K562 (cell line): ENCODE measurements around the gene C17orf50. TPM values are rescaled to one million over a fixed set of nuclear protein-coding genes. Genes with fewer than 3 reads are reported as not detected.

Experiments
- CREB1 ChIP-seq, 2 experiments: sonication (generic) in 1 of 2; formaldehyde crosslinking in 1 of 2; IDR thresholded peaks; 2 replicates each; pipeline versions ENCODE4 v1.6.1 to v1.8.0; 2012 to 2022; ENCODE audit warnings: inconsistent platforms in 1 of 2, mild to moderate bottlenecking in 1 of 2, missing genetic modification reagents in 1 of 2, moderate library complexity in 1 of 2
- E2F8 ChIP-seq: fragments of 450-650 bp; IDR thresholded peaks from 2 replicates; pipeline ENCODE4 v1.7.1; 2018; ENCODE audit warnings: mild to moderate bottlenecking, low read depth; ENCODE audit not compliant: partially characterized antibody
- RFX1 ChIP-seq: fragments of 450-650 bp; IDR thresholded peaks from 2 replicates; pipeline ENCODE4 v1.6.1; 2016; ENCODE audit warnings: mild to moderate bottlenecking, moderate library complexity
- SMARCC2 ChIP-seq: fragments of 450-650 bp; IDR thresholded peaks from 2 replicates; pipeline ENCODE4 v1.6.1; 2017; ENCODE audit warnings: antibody characterized with exemption, moderate library complexity, mild to moderate bottlenecking, low read depth
- polyA plus RNA-seq, 8 experiments: library from polyadenylated mRNA; depleted of rRNA in 4 of 8; stranded (reverse) in 5 of 8; unstranded in 3 of 8; fragments of >200 nt; fragmentation: Nextera tagmentation in 2 of 8; fragmentation: Illumina TruSeq in 1 of 8; extraction: Ambion mirVana in 2 of 8; extraction: Trizol in 1 of 8; gene quantifications; 2 replicates each; pipeline versions ENCODE4 v1.2.1 to v1.2.3, GENCODE V29; 2011 to 2014; ENCODE audit warnings: inconsistent platforms in 1 of 8, missing spikeins in 1 of 8
- total RNA-seq, 7 experiments: library from RNA; depleted of rRNA in 6 of 7; stranded (reverse); fragments of >200 nt in 6 of 7; fragmentation: Illumina TruSeq in 2 of 7; extraction: Trizol in 2 of 7; gene quantifications; 2 replicates each; pipeline versions ENCODE4 v1.2.1 to v1.2.3, GENCODE V29; 2011 to 2021; ENCODE audit warnings: low replicate concordance in 1 of 7
- TF ChIP-seq, protein P1 (sequence below): fragments of 250-450 bp; sonication (Bioruptor Pico); IDR thresholded peaks from 2 replicates; pipeline ENCODE4 v1.5.0; 2021; ENCODE audit warnings: mild to moderate bottlenecking, borderline replicate concordance

The C17orf50 gene
- total and polyA plus RNA-seq, 9 of the 15 experiments (the other 6 are each of a cell fraction or from before 2014, with no cell fraction given) = not detected

DNA sequence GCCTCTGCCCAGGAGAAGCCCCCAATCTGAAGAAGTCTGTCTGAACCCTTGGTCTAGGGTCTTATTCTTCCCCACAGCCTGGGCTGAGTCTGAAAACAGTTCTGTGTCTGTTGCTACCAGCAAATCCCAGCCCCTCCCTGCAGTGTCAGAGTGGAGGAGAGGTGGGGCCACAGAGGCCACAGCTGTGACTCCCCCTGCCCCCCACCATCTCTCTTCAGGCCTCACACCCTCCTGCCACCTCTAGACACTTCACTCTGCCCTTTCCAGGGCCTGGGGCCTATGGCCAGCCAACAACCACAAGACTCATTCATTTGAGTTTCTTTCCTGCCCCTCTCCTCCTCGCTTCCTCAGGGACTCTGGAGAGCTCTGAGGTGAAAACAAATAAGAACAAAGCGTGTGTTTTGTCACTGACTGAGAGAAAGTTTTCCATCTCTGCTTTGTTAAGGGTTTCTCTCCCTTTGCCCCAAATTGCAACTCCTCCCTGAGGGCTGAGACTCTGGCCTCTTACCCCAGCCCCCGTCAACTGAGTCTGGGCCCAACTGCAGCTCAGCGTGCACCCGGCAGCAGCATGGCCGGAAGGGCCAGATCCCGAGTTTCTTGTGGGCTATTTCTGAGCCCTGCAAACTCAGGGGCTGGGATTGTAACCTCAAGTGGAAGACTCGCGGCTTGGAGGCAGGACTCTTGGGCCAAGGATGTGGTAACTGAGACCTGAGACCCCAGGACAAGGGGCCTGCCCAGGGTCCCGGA is 13.2 kb downstream of the C17orf50 start (continued):
- TF ChIP-seq, protein P1, sequence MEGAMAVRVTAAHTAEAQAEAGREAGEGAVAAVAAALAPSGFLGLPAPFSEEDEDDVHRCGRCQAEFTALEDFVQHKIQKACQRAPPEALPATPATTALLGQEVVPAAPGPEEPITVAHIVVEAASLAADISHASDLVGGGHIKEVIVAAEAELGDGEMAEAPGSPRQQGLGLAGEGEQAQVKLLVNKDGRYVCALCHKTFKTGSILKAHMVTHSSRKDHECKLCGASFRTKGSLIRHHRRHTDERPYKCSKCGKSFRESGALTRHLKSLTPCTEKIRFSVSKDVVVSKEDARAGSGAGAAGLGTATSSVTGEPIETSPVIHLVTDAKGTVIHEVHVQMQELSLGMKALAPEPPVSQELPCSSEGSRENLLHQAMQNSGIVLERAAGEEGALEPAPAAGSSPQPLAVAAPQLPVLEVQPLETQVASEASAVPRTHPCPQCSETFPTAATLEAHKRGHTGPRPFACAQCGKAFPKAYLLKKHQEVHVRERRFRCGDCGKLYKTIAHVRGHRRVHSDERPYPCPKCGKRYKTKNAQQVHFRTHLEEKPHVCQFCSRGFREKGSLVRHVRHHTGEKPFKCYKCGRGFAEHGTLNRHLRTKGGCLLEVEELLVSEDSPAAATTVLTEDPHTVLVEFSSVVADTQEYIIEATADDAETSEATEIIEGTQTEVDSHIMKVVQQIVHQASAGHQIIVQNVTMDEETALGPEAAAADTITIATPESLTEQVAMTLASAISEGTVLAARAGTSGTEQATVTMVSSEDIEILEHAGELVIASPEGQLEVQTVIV = no peak
- TF ChIP-seq CREB1 (IDR thresholded peaks at IDR 0.05) (no peak), CREB1 (CRISPR knock-in tag; IDR thresholded peaks at IDR 0.05) (no peak), RFX1 (no peak), SMARCC2 (no peak), E2F8 (no peak)
